ENCODE data around the gene ZSWIM6. TPM values are rescaled to one million over a fixed set of nuclear protein-coding genes. Genes with fewer than 3 reads are reported as not detected.

The ZSWIM6 gene
- total and polyA plus RNA-seq, 2 experiments from 2014 or later, result 3.9 to 6.0 TPM

- H3F3A ChIP-seq (replicated peaks; ENCODE audit: low read depth), result no peaks in the 10 kb centered on the region
- H3K27me3 Mint-ChIP-seq (ENCODE audit: insufficient read depth, low read depth, poor library complexity), result peaks cover under 1% of the 10 kb centered on the region
Measured at GRCh38 chr5:61582205-61582820, 250.3 kb downstream of the ZSWIM6 start.

GRCh38 chr5:61582887-61583286 lies 250.8 kb downstream of the ZSWIM6 start:
- peaks cover 3% of the 10 kb centered on the region; the same call in 1 of the 3 replicates for H3K36me3 Mint-ChIP-seq (ENCODE audit: low read depth)
- H3K27ac ChIP-seq (ENCODE audit: low read depth), result no peak overlapping the region
- no peak overlapping the region for H3K27ac Mint-ChIP-seq
- H3K4me3 ChIP-seq, result no peak overlapping the region
- H3K9me2 ChIP-seq (ENCODE audit: insufficient read depth), result peaks cover 6% of the 10 kb centered on the region; the same call in 1 of the 2 replicates
- H3K4me1 Mint-ChIP-seq, result no peaks in the 10 kb centered on the region
- no peak for DNase-seq (ENCODE audit: low spot score)
- H3K27me3 ChIP-seq (ENCODE audit: insufficient read depth), result no peaks in the 10 kb centered on the region
- H3K4me3 Mint-ChIP-seq, result no peak overlapping the region
- peaks cover 8% of the 10 kb centered on the region; the same call in 1 of the 3 replicates for H3K9me3 Mint-ChIP-seq
- peaks cover 2% of the 10 kb centered on the region for H3K27me3 Mint-ChIP-seq (ENCODE audit: insufficient read depth, low read depth, poor library complexity)
- H3K79me2 ChIP-seq (replicated peaks; ENCODE audit: insufficient read depth), result no peaks in the 10 kb centered on the region
- H3K4me1 ChIP-seq (ENCODE audit: insufficient read depth), result no peaks in the 10 kb centered on the region
- H2AFZ ChIP-seq, result no peak overlapping the region
- no peaks in the 10 kb centered on the region for H3K36me3 ChIP-seq (ENCODE audit: insufficient read depth)
- H3F3A ChIP-seq (replicated peaks; ENCODE audit: low read depth), result no peaks in the 10 kb centered on the region
- ATAC-seq, result no peak
- no peaks in the 10 kb centered on the region for H4K20me1 ChIP-seq (replicated peaks; ENCODE audit: insufficient read depth)
- no peak overlapping the region for H3K4me2 ChIP-seq
- TF ChIP-seq ETS1 (IDR thresholded peaks at IDR 0.05) (no peak), JUNB (IDR thresholded peaks at IDR 0.05; ENCODE audit: unreplicated experiment) (no peak), EZH2phosphoT487 (IDR thresholded peaks at IDR 0.05; ENCODE audit: unreplicated experiment) (no peak), POLR2AphosphoS5 (IDR thresholded peaks at IDR 0.05; ENCODE audit: low read depth) (no peak), REST (IDR thresholded peaks at IDR 0.05; ENCODE audit: unreplicated experiment) (no peak), EZH2 (IDR thresholded peaks at IDR 0.05; ENCODE audit: low read depth, unreplicated experiment) (no peak), ZNF114 (CRISPR knock-in tag; IDR thresholded peaks at IDR 0.05) (no peak), NANOG (IDR thresholded peaks at IDR 0.05; ENCODE audit: borderline replicate concordance) (no peak), CREB1 (CRISPR knock-in tag; IDR thresholded peaks at IDR 0.05; ENCODE audit: low read depth) (no peak), CTCF (conservative IDR thresholded peaks at IDR 0.05; ENCODE audit: low read depth in 2 of 2) (no peak), ZNF331 (CRISPR knock-in tag; IDR thresholded peaks at IDR 0.05; ENCODE audit: low read depth) (no peak), STAT1 (IDR thresholded peaks at IDR 0.05; ENCODE audit: unreplicated experiment) (no peak)

More at GRCh38 chr5:61582205-61582820, 250.3 kb downstream of the ZSWIM6 start:
- Histone ChIP-seq H3K79me2 (replicated peaks; ENCODE audit: insufficient read depth) (no peaks in the 10 kb centered on the region), H3K4me2 (no peak overlapping the region), H3K36me3 (ENCODE audit: insufficient read depth) (no peaks in the 10 kb centered on the region), H4K20me1 (replicated peaks; ENCODE audit: insufficient read depth) (no peaks in the 10 kb centered on the region), H3K9me2 (ENCODE audit: insufficient read depth) (peaks cover 6% of the 10 kb centered on the region; the same call in 1 of the 2 replicates), H3K4me3 (no peak overlapping the region), H3K27me3 (ENCODE audit: insufficient read depth) (no peaks in the 10 kb centered on the region), H3K27ac (ENCODE audit: low read depth) (no peak overlapping the region), H3K4me1 (ENCODE audit: insufficient read depth) (no peaks in the 10 kb centered on the region), H2AFZ (no peak overlapping the region)
- Mint-ChIP-seq H3K4me1 (no peaks in the 10 kb centered on the region), H3K4me3 (no peak overlapping the region), H3K27ac (no peak overlapping the region), H3K9me3 (0 out of 3 replicates have a peak, but pooled peaks cover 5% of the 10 kb centered on the region), H3K36me3 (ENCODE audit: low read depth) (peaks cover under 1% of the 10 kb centered on the region; the same call in 1 of the 3 replicates)
- DNase-seq (ENCODE audit: low spot score) (no peak), ATAC-seq (no peak)
- TF ChIP-seq EZH2phosphoT487 (IDR thresholded peaks at IDR 0.05; ENCODE audit: unreplicated experiment), result no peak

Data from GM23338 (cell line).